Caco-2 (cell line): ENCODE results near the gene EVA1C. TPM values are rescaled to one million over a fixed set of nuclear protein-coding genes. Genes with fewer than 3 reads are reported as not detected.

Experiments
- BruUV-seq: library from RNA; stranded (reverse); fragments of 400-500 nt; replicated peaks from 2 replicates; lab custom pipeline; 2021; lab: Mats Ljungman, UMichigan
- CTCF ChIA-PET: fragments of 300-600 bp; sonication (Branson Sonifier 250); formaldehyde crosslinking; loops from one replicate; lab custom pipeline; 2022; ENCODE audit warnings: antibody characterized with exemption; lab: Charles Lee
- POLR2A ChIA-PET: fragments of 300-600 bp; sonication (Branson Sonifier 250); formaldehyde crosslinking; loops from one replicate; lab custom pipeline; 2022; ENCODE audit warnings: antibody characterized with exemption; lab: Charles Lee
- DNase-seq, 2 experiments: peaks; one replicate each; pipeline versions ENCODE4 v3.0.0 to v3.0.0-alpha.2; 2020 to 2022
- H3K27me3 ChIP-seq: replicated peaks from 2 replicates; pipeline ENCODE4 v1.6.0; 2011; ENCODE audit warnings: low read length; ENCODE audit not compliant: control insufficient read depth, insufficient read depth
- H3K36me3 ChIP-seq: 2 replicates; pipeline ENCODE4 v1.5.1; 2011; ENCODE audit warnings: low read length; ENCODE audit not compliant: control insufficient read depth, insufficient read depth
- H3K4me1 ChIP-seq: fragments of 250-450 bp; sonication (Bioruptor Pico); 2 replicates; pipeline ENCODE4 v1.5.1; 2020; ENCODE audit warnings: mild to moderate bottlenecking
- H3K4me3 ChIP-seq: 2 replicates; pipeline ENCODE4 v1.5.1; 2011; ENCODE audit warnings: low read depth, mild to moderate bottlenecking, control low read depth, low read length
- H3K9me3 ChIP-seq: fragments of 250-450 bp; sonication (Bioruptor Pico); 2 replicates; pipeline ENCODE4 v1.5.1; 2020; ENCODE audit warnings: mild to moderate bottlenecking, moderate library complexity
- H3K27ac Mint-ChIP-seq: one replicate; pipeline ENCODE4 v1.8.0; 2022; ENCODE audit warnings: mixed read lengths; ENCODE audit not compliant: unreplicated experiment
- H3K27me3 Mint-ChIP-seq: one replicate; pipeline ENCODE4 v1.8.0; 2022; ENCODE audit warnings: mixed read lengths; ENCODE audit not compliant: insufficient read depth, unreplicated experiment
- H3K36me3 Mint-ChIP-seq: one replicate; pipeline ENCODE4 v1.8.0; 2022; ENCODE audit warnings: mild to moderate bottlenecking, mixed read lengths; ENCODE audit not compliant: insufficient read depth, unreplicated experiment
- H3K4me1 Mint-ChIP-seq: one replicate; pipeline ENCODE4 v1.8.0; 2022; ENCODE audit warnings: low read depth, mixed read lengths; ENCODE audit not compliant: unreplicated experiment
- H3K4me3 Mint-ChIP-seq: one replicate; pipeline ENCODE4 v1.8.0; 2022; ENCODE audit warnings: mild to moderate bottlenecking, moderate library complexity, mixed read lengths; ENCODE audit not compliant: unreplicated experiment
- H3K9me3 Mint-ChIP-seq: one replicate; pipeline ENCODE4 v1.8.0; 2022; ENCODE audit warnings: mixed read lengths; ENCODE audit not compliant: unreplicated experiment
- intact Hi-C: fragments of 100-400 bp; cut with micrococcal nuclease; formaldehyde crosslinking; loops from one replicate; pipeline ENCODE4 v1.10.0; 2022; ENCODE audit not compliant: unreplicated experiment
- total RNA-seq: library from RNA; stranded (reverse); gene quantifications from 2 replicates; pipeline ENCODE4 v1.2.3, GENCODE V29; 2022
- TF ChIP-seq, protein P1 (sequence below), 2 experiments: fragments of 200-600 bp in 1 of 2; IDR thresholded peaks; 1 replicate in 1 of 2; 2 replicates in 1 of 2; pipeline versions ENCODE4 v1.5.1 to v1.8.0; 2011 to 2022; ENCODE audit warnings: antibody characterized with exemption in 1 of 2, control low read depth in 1 of 2, inconsistent platforms in 1 of 2, low read depth in 1 of 2, low read length in 1 of 2, mild to moderate bottlenecking in 1 of 2, moderate library complexity in 1 of 2; ENCODE audit not compliant: insufficient read depth in 1 of 2, severe bottlenecking in 1 of 2, unreplicated experiment in 1 of 2

Gene EVA1C
- total RNA-seq, 1 experiment from 2014 or later, result not detected

DNA sequence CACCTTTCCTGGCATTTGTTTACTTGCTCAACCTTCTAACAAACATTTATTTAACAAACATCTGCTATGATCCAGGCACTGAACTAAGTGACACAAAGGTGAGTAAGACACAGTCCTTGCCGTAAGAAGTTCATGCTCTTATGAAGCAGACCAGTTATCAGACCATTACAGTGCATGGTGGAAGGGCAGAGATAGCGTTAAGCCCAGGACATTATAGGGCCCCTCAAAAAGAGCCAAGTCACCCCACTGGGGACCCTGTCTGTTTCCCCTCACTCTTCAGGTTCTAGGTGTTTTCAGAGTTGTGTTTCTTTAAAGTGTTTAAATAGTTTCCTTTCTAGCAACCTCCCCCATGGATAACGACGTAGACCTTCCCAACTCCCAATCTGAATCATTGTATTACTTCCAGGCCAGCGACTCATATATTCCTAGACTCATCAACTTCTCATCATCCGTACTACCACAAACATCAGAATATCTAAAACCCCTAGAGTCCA is 133.5 kb downstream of the EVA1C start:
- Mint-ChIP-seq H3K27ac (no peak overlapping the region), H3K9me3 (no peaks in the 10 kb centered on the region), H3K4me1 (no peaks in the 10 kb centered on the region), H3K4me3 (no peak overlapping the region), H3K36me3 (no peaks in the 10 kb centered on the region), H3K27me3 (peaks cover 9% of the 10 kb centered on the region)
- Histone ChIP-seq H3K9me3 (no peaks in the 10 kb centered on the region), H3K4me1 (no peaks in the 10 kb centered on the region), H3K27me3 (no peaks in the 10 kb centered on the region), H3K4me3 (no peak overlapping the region), H3K36me3 (no peaks in the 10 kb centered on the region)
- no TSS peak for BruUV-seq
- intact Hi-C loops, result no loop called here
- CTCF ChIA-PET, result no interaction called here
- no peak for DNase-seq
- POLR2A ChIA-PET, result no interaction called here
- TF ChIP-seq, protein P1, sequence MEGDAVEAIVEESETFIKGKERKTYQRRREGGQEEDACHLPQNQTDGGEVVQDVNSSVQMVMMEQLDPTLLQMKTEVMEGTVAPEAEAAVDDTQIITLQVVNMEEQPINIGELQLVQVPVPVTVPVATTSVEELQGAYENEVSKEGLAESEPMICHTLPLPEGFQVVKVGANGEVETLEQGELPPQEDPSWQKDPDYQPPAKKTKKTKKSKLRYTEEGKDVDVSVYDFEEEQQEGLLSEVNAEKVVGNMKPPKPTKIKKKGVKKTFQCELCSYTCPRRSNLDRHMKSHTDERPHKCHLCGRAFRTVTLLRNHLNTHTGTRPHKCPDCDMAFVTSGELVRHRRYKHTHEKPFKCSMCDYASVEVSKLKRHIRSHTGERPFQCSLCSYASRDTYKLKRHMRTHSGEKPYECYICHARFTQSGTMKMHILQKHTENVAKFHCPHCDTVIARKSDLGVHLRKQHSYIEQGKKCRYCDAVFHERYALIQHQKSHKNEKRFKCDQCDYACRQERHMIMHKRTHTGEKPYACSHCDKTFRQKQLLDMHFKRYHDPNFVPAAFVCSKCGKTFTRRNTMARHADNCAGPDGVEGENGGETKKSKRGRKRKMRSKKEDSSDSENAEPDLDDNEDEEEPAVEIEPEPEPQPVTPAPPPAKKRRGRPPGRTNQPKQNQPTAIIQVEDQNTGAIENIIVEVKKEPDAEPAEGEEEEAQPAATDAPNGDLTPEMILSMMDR (IDR thresholded peaks at IDR 0.05; ENCODE audit: insufficient read depth in 1 of 2, low read depth in 1 of 2, low read length in 1 of 2, severe bottlenecking in 1 of 2, unreplicated experiment in 1 of 2), result no peak

DNA sequence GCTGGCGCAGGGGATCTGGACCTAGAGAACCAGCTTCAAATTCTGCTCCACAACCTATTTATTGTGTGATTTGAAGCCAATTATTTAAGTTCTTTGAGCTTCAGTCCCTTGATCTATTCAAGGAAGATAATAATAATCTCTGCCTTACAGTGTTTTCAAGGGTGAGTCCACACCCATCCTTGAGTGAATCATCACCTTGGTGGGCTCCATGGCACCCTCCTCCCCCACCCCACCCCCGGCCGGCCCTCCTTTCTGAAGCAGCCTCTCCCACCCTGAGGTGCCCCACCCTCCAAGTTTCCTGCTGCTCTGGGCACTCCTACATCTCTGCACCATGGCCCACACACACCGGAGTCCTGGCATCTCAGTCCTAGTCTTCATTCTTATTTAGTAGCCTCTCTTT is 134.5 kb downstream of the EVA1C start:
- no TSS peak for BruUV-seq
- intact Hi-C loops, result no loop called here
- TF ChIP-seq, protein P1 (IDR thresholded peaks at IDR 0.05; ENCODE audit: insufficient read depth in 1 of 2, low read depth in 1 of 2, low read length in 1 of 2, severe bottlenecking in 1 of 2, unreplicated experiment in 1 of 2), result no peak
- ChIA-PET POLR2A (no interaction called here), CTCF (no interaction called here)
- Mint-ChIP-seq H3K4me1 (no peaks in the 10 kb centered on the region), H3K27me3 (peaks cover 9% of the 10 kb centered on the region), H3K9me3 (no peaks in the 10 kb centered on the region), H3K36me3 (no peaks in the 10 kb centered on the region), H3K27ac (no peak overlapping the region), H3K4me3 (no peak overlapping the region)
- Histone ChIP-seq H3K9me3 (no peaks in the 10 kb centered on the region), H3K27me3 (no peaks in the 10 kb centered on the region), H3K4me1 (no peaks in the 10 kb centered on the region), H3K4me3 (no peak overlapping the region), H3K36me3 (no peaks in the 10 kb centered on the region)
- no peak for DNase-seq

DNA sequence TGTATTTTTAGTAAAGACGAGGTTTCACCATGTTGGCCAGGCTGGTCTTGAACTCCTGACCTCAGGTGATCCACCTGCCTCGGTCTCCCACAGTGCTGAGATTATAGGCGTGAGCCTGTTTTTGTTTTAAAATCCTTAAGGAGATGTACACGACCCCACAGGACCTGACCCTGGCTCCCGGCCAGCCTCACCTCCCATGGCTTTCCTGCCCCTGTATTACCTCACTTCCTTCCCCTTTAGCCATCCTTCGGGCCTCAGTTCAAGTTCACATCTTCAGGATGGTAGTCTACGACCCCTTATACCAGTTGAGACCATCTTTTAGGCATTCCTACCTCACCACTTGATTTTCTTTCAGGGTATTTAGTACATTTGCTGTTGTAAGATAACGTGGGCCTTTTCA is 136.5 kb downstream of the EVA1C start:
- TF ChIP-seq, protein P1 (IDR thresholded peaks at IDR 0.05; ENCODE audit: insufficient read depth in 1 of 2, low read depth in 1 of 2, low read length in 1 of 2, severe bottlenecking in 1 of 2, unreplicated experiment in 1 of 2), result no peak
- intact Hi-C loops, result no loop called here
- H3K4me1 ChIP-seq, result no peaks in the 10 kb centered on the region
- no peaks in the 10 kb centered on the region for H3K27me3 ChIP-seq
- no peak overlapping the region for H3K4me3 Mint-ChIP-seq
- BruUV-seq, result no TSS peak
- peaks cover 9% of the 10 kb centered on the region for H3K27me3 Mint-ChIP-seq
- no peaks in the 10 kb centered on the region for H3K36me3 Mint-ChIP-seq
- POLR2A ChIA-PET, result no interaction called here
- CTCF ChIA-PET, result interaction anchor here (0.6 kb wide), 1 partner anchor 10 kb away, joined by 4 read pairs; no protein-coding TSS in a partner anchor
- H3K27ac Mint-ChIP-seq, result no peak overlapping the region
- H3K36me3 ChIP-seq, result no peaks in the 10 kb centered on the region
- no peak for DNase-seq
- H3K4me1 Mint-ChIP-seq, result no peaks in the 10 kb centered on the region
- H3K9me3 ChIP-seq, result no peaks in the 10 kb centered on the region
- no peak overlapping the region for H3K4me3 ChIP-seq
- H3K9me3 Mint-ChIP-seq, result no peaks in the 10 kb centered on the region
